HG03066 (cell line): ENCODE results near the gene CYP4F12.

Experiments
- ATAC-seq: cut with Tn5 transposase; IDR thresholded peaks from one replicate; pipeline ENCODE4 v1.9.1; 2021; ENCODE audit warnings: low read depth; ENCODE audit not compliant: unreplicated experiment

Gene CYP4F12, protein sequence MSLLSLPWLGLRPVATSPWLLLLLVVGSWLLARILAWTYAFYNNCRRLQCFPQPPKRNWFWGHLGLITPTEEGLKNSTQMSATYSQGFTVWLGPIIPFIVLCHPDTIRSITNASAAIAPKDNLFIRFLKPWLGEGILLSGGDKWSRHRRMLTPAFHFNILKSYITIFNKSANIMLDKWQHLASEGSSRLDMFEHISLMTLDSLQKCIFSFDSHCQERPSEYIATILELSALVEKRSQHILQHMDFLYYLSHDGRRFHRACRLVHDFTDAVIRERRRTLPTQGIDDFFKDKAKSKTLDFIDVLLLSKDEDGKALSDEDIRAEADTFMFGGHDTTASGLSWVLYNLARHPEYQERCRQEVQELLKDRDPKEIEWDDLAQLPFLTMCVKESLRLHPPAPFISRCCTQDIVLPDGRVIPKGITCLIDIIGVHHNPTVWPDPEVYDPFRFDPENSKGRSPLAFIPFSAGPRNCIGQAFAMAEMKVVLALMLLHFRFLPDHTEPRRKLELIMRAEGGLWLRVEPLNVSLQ

GRCh38 chr19:15672580-15673175 lies at the start of gene CYP4F12:
TSS of gene CYP4F12 (plus strand) at chr19:15673087. CDS start at chr19:15673530, 443 bp downstream.
- ATAC-seq, result no peak

GRCh38 chr19:15623711-15624318 lies 49.1 kb upstream of the CYP4F12 start:
- no peak for ATAC-seq

- no peak for ATAC-seq
Measured at GRCh38 chr19:15628236-15629002, 44.5 kb upstream of the CYP4F12 start.

GRCh38 chr19:15629003-15629880 lies 43.6 kb upstream of the CYP4F12 start:
- no peak for ATAC-seq

- no peak for ATAC-seq
Measured at GRCh38 chr19:15631817-15632216, 41.1 kb upstream of the CYP4F12 start.

DNA sequence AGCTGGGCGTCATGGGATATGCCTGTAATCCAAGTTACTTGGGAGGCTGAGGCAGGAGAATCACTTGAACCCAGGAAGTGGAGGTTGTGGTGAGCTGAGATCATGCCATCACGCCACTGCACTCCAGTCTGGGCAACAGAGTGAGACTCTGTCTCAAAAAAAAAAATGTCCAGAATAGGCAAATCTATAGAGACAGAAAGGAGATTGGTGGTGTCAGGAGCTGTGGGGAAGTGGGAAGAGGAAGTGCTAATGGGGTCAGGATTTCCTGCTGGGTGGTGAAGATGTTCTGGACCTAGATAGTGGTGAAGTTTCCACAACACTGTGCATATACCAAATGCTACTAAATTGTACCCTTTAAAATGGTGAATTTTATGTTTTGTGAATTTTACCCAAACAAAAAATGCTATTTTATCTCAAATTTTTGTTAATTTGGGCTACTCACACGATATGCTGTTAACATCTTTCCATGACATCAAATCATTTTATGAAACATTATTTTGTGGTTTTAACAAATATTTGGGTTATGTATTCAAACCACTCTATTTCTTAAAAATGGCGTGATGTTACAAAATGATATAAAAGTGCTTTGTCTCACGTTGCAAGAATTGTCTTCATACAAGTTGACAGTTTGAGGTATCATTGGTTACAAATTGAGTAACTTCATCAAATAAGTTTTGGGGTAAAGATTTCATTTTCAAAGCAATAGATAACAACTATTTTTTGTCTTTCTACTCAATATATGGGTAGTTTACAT lies 39.6 kb upstream of the CYP4F12 start:
- ATAC-seq, result no peak

DNA sequence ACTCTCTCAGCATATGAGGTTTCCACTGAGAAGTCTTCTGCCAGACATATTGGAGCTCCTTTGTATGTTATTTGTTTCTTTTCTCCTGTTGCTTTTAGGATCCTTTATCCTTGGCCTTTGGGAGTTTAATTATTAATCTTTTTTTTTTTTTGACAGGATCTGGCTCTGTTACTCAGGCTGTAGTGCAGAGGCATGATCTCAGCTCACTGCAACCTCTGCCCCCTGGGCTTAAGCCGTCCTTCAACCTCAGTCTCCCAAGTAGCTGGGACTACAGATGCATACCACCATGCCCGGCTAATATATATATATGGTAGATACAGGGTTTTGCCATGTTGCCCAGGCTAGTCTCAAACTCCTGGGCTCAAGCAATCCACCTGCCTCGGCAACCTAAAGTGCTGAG lies 38.8 kb upstream of the CYP4F12 start:
- no peak for ATAC-seq

- ATAC-seq, result no peak
Measured at GRCh38 chr19:15635016-15635805, 37.7 kb upstream of the CYP4F12 start.

GRCh38 chr19:15636026-15636425 lies 36.9 kb upstream of the CYP4F12 start:
- ATAC-seq, result no peak

DNA sequence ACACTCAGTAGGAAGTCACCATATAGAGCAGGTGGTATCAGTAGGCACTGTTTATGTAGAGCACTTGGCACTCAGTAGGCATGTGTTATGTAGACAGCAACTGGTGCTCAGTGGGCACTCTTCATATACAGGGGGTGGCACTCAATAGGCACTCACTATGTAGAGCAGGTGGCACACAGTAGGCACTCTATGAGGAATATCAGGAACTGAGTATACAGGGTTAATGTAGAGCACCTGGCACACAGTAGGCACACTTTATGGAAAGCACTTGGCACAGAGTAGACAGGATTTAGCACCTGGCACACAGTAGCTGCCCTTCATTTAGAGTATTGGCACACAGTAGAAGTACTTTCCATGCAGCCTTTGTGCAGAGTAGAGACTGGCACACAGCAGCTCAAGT lies 33.3 kb upstream of the CYP4F12 start:
- ATAC-seq, result no peak

DNA sequence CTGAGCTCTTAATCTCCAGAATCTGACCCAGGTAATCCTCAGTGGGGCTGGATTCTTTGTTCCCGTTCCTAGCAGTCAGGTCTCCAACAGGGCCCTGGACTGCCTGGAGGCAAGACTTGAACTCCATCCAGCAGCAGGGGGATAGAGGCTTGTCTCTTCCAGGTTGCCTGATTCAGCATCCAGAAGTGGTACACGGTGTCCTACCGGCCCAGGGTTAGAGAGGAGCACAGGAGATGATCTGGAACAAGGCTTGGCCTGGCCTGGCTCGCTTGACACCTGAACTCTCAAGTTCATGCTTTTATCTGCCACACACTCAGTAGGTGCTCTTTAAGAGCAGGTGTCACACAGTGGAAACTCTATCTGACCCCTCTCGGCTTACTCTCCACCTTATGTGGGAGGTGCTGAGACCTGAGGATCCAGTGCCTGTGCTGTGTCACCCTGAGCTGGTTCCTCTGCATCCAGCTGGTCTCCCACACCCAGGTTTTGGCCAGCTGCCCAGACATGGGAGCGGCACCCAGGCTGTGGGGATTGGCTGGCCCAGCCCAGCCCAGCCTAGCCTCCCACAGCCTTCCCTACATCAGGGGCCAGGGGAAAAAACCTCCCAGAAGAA lies 32.5 kb upstream of the CYP4F12 start, which contains the start of gene CYP4F3:
TSS of gene CYP4F3 (plus strand) at position 604 of the 610 bp plus-strand sequence. CDS start 519 bp downstream, outside the sequence.
- ATAC-seq, result no peak

DNA sequence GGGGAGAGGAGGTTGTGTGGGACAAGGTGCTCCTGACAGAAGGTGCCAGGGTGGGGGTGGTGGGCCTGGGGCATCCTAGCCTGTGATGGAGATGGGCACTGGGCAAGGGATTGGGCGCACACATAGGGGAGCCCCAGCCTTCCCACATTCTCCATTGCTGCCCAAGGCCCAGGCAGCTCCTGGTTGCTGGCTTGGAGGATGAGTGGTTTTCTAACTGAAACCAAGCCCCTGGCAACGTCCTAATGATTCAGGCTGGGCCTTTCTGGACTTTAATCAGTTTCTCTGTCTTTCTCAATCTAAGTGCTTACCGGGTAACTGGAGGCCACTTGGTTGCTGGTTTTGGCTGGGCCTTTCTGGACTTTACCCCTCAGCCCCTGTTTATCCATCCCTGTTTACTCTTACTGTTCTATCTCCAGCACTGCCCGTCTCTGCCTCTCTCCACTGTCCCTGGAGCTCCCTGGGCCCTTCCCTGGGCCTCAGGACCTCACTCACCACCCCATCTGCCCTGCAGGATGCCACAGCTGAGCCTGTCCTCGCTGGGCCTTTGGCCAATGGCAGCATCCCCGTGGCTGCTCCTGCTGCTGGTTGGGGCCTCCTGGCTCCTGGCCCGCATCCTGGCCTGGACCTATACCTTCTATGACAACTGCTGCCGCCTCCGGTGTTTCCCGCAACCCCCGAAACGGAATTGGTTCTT lies 31.8 kb upstream of the CYP4F12 start:
- no peak for ATAC-seq

DNA sequence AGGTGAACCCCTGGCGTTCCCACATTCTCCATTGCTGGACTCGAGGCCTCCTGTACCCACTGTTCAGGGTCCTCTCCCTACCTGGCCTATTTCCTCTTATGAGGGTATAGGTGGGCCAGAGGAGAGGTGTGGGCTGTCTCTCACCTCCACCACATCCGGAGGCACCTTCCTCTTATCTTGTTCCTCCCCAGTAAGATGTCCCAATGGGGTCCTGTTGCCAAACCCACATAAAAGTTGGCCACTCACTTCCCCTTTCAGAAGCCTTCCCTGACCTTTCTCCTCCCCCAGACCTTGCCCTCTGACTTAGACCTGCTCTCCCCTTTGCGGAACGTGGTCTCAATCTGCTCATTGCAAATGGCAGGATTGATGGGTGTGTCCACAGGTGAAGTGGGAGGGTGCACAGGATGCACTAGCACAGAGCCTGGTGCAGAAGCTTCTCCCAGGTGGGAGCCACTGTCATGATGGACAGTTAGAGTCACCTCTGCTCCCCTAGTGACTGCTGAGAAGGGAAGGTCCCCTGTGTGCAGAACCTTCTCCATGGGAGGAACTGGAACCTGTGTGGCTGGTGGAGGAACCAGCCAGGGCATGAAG lies 30.9 kb upstream of the CYP4F12 start:
- no peak for ATAC-seq

DNA sequence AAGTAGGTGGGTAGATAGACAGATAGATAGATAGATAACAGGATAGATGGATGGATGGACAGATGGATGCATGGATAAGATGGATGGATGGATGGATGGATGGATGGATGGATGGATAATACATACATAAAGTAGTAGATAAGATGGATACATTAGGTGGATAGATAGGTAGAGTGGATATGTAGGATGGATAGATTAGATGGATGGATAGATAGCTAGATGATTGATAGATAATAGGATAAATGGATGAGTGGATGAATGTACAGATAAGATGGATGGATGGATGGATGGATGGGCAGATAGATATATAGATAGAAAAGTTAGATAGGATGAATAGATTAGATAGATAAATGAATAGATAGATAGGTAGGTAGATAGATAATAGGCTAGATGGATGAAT lies 30.1 kb upstream of the CYP4F12 start:
- no peak for ATAC-seq

GRCh38 chr19:15643387-15643786 lies 29.5 kb upstream of the CYP4F12 start:
- no peak for ATAC-seq

GRCh38 chr19:15644066-15644741 lies 28.7 kb upstream of the CYP4F12 start:
- no peak for ATAC-seq
